MM.1S (cell line): ENCODE data around the gene OR2T3.

Source experiments
- DNase-seq: peaks from one replicate; pipeline ENCODE4 v3.0.0-alpha.2; 2015
- H2AFZ ChIP-seq: fragments of 300-600 bp; sonication (generic); 2 replicates; pipeline ENCODE4 v1.6.0; 2016; ENCODE audit warnings: antibody characterized with exemption, low read length
- H3F3A ChIP-seq: fragments of 300-600 bp; sonication (generic); 2 replicates; pipeline ENCODE4 v1.6.1; 2016; ENCODE audit warnings: mild to moderate bottlenecking, antibody characterized with exemption, low read length, moderate library complexity, mixed read lengths; ENCODE audit not compliant: insufficient read depth
- H3K27ac ChIP-seq: fragments of 300-600 bp; sonication (generic); 2 replicates; pipeline ENCODE4 v1.5.1; 2016; ENCODE audit warnings: mild to moderate bottlenecking, low read length
- H3K27me3 ChIP-seq: fragments of 300-600 bp; sonication (generic); replicated peaks from 2 replicates; pipeline ENCODE4 v1.6.0; 2016; ENCODE audit warnings: low read length; ENCODE audit not compliant: insufficient read depth
- H3K36me3 ChIP-seq: fragments of 300-600 bp; sonication (generic); replicated peaks from 2 replicates; pipeline ENCODE4 v1.6.1; 2016; ENCODE audit warnings: mild to moderate bottlenecking, low read length, mixed read lengths; ENCODE audit not compliant: insufficient read depth
- H3K4me1 ChIP-seq: fragments of 300-600 bp; sonication (generic); 2 replicates; pipeline ENCODE4 v1.6.1; 2016; ENCODE audit warnings: low read length, mixed read lengths
- H3K4me2 ChIP-seq: fragments of 300-600 bp; sonication (generic); 2 replicates; pipeline ENCODE4 v1.6.0; 2016; ENCODE audit warnings: low read depth, low read length
- H3K4me3 ChIP-seq: fragments of 300-600 bp; sonication (generic); 2 replicates; pipeline ENCODE4 v1.5.1; 2016; ENCODE audit warnings: low read length, mixed read lengths
- H3K79me2 ChIP-seq: fragments of 300-600 bp; sonication (generic); 2 replicates; pipeline ENCODE4 v1.6.1; 2016; ENCODE audit warnings: mixed run types, low read length, mixed read lengths
- H3K9ac ChIP-seq: fragments of 300-600 bp; sonication (generic); 2 replicates; pipeline ENCODE4 v1.6.1; 2016; ENCODE audit warnings: low read length, mixed read lengths
- H3K9me2 ChIP-seq: fragments of 300-600 bp; sonication (generic); replicated peaks from 2 replicates; pipeline ENCODE4 v1.6.1; 2016; ENCODE audit warnings: mild to moderate bottlenecking, low read length, mixed read lengths; ENCODE audit not compliant: insufficient read depth
- H3K9me3 ChIP-seq: fragments of 300-600 bp; sonication (generic); replicated peaks from 2 replicates; pipeline ENCODE4 v1.6.1; 2016; ENCODE audit warnings: mild to moderate bottlenecking, low read length, mixed read lengths; ENCODE audit not compliant: insufficient read depth
- H4K20me1 ChIP-seq: fragments of 300-600 bp; sonication (generic); 2 replicates; pipeline ENCODE4 v1.6.1; 2016; ENCODE audit warnings: mild to moderate bottlenecking, low read length, moderate library complexity, mixed read lengths; ENCODE audit not compliant: insufficient read depth
- EZH2 ChIP-seq: fragments of 300-600 bp; sonication (generic); optimal IDR thresholded peaks from 2 replicates; pipeline ENCODE3; 2017; ENCODE audit warnings: low read depth, mild to moderate bottlenecking, antibody characterized with exemption, low read length, mixed read lengths
- EZH2phosphoT487 ChIP-seq: fragments of 300-600 bp; sonication (generic); IDR thresholded peaks from 2 replicates; pipeline ENCODE4 v1.6.1; 2018; ENCODE audit warnings: antibody characterized with exemption, low read length
- TF ChIP-seq, protein P1 (sequence below): fragments of 300-600 bp; sonication (generic); IDR thresholded peaks from 2 replicates; pipeline ENCODE4 v1.5.1; 2016; ENCODE audit warnings: antibody characterized with exemption, low read length, mixed read lengths

OR2T3 gene

DNA sequence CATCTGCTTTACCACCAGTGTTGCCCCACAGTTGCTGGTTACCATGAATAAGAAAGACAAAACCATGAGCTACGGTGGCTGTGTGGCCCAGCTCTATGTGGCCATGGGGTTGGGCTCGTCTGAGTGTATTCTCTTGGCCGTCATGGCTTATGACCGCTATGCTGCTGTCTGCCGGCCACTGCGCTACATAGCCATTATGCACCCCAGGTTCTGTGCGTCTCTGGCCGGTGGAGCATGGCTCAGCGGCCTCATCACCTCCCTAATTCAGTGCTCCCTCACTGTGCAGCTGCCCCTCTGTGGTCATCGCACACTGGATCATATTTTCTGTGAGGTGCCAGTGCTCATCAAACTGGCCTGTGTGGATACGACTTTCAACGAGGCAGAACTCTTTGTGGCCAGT, 48.7 kb downstream of the OR2T3 start:
- Histone ChIP-seq H3K36me3 (no peaks in the 10 kb centered on the region), H3F3A (no peaks in the 10 kb centered on the region), H3K9me2 (no peaks in the 10 kb centered on the region), H3K9ac (no peak overlapping the region), H3K27me3 (no peaks in the 10 kb centered on the region), H3K79me2 (no peaks in the 10 kb centered on the region), H4K20me1 (no peaks in the 10 kb centered on the region), H3K9me3 (no peaks in the 10 kb centered on the region), H3K4me1 (no peaks in the 10 kb centered on the region), H3K4me2 (no peak overlapping the region), H2AFZ (no peak overlapping the region), H3K4me3 (no peak overlapping the region), H3K27ac (no peak overlapping the region)
- TF ChIP-seq EZH2 (no peak), EZH2phosphoT487 (no peak)
- TF ChIP-seq, protein P1, sequence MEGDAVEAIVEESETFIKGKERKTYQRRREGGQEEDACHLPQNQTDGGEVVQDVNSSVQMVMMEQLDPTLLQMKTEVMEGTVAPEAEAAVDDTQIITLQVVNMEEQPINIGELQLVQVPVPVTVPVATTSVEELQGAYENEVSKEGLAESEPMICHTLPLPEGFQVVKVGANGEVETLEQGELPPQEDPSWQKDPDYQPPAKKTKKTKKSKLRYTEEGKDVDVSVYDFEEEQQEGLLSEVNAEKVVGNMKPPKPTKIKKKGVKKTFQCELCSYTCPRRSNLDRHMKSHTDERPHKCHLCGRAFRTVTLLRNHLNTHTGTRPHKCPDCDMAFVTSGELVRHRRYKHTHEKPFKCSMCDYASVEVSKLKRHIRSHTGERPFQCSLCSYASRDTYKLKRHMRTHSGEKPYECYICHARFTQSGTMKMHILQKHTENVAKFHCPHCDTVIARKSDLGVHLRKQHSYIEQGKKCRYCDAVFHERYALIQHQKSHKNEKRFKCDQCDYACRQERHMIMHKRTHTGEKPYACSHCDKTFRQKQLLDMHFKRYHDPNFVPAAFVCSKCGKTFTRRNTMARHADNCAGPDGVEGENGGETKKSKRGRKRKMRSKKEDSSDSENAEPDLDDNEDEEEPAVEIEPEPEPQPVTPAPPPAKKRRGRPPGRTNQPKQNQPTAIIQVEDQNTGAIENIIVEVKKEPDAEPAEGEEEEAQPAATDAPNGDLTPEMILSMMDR, result no peak
- DNase-seq, result no peak
